OCI-LY1 (cell line): ENCODE results near the gene SMYD3.

Experiments
- EZH2 ChIP-seq: fragments of 200-600 bp; sonication (generic), shearing (Covaris generic); IDR thresholded peaks from 2 replicates; pipeline ENCODE4 v1.8.0; 2017; ENCODE audit warnings: borderline replicate concordance, mixed run types, mild to moderate bottlenecking, antibody characterized with exemption, low read length, moderate library complexity, mixed read lengths
- TF ChIP-seq, protein P1 (sequence below): fragments of 200-600 bp; sonication (generic), shearing (Covaris generic); IDR thresholded peaks from 2 replicates; pipeline ENCODE4 v1.5.1; 2017; ENCODE audit warnings: mild to moderate bottlenecking, antibody characterized with exemption, low read length, moderate library complexity, mixed read lengths

DNA sequence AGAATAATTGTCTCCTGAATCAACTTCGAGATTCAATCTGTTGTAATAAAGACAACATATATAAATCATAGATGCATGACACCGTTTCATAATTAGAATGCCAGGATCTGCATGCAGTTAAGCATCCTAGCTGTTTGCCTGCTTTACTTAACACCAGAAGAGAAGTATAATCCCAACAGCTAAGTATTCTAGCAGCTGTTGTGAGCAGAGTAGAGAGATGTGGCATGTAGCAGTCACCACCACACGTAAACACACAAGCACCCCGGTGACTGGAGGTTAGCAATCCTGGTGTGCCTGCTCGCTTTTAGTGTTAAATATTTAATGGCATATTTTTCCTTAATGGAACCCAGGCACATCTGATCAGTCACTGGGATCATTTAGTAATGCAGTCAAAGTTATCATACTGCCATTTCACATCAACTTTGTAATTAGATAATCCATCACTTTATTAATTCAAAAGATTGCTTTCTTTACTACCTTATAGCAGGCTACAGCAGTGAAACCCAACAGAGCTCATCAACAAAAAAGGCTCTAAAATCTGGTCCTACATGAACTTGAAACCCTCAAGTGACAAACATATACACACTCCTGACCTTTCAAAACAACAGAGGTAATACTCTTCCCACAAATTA is 187.9 kb downstream of the SMYD3 start:
- TF ChIP-seq, protein P1, sequence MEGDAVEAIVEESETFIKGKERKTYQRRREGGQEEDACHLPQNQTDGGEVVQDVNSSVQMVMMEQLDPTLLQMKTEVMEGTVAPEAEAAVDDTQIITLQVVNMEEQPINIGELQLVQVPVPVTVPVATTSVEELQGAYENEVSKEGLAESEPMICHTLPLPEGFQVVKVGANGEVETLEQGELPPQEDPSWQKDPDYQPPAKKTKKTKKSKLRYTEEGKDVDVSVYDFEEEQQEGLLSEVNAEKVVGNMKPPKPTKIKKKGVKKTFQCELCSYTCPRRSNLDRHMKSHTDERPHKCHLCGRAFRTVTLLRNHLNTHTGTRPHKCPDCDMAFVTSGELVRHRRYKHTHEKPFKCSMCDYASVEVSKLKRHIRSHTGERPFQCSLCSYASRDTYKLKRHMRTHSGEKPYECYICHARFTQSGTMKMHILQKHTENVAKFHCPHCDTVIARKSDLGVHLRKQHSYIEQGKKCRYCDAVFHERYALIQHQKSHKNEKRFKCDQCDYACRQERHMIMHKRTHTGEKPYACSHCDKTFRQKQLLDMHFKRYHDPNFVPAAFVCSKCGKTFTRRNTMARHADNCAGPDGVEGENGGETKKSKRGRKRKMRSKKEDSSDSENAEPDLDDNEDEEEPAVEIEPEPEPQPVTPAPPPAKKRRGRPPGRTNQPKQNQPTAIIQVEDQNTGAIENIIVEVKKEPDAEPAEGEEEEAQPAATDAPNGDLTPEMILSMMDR, result no peak
- no peak for TF ChIP-seq EZH2
